KOPT-K1 (cell line): Measurements from ENCODE around the gene CERS1.
A peak's percentile ranks its signal among the peaks of the same experiment; 100 is the strongest.
"Not testable (repeated sequence)": the region's sequence is repeated elsewhere in the genome, so short reads cannot be mapped to it uniquely, and the experiment has no call there.

Experiments
- H3K27ac ChIP-seq: fragments of 200-600 bp; sonication (generic); 2 replicates; pipeline ENCODE4 v1.5.1; 2016; ENCODE audit warnings: antibody characterized with exemption, mild to moderate bottlenecking, low read depth, low read length; ENCODE audit not compliant: poor library complexity, severe bottlenecking
- H3K36me3 ChIP-seq: fragments of 200-600 bp; sonication (generic); 2 replicates; pipeline ENCODE4 v1.5.1; 2017; ENCODE audit warnings: antibody characterized with exemption, mild to moderate bottlenecking, low read length, moderate library complexity; ENCODE audit not compliant: insufficient read depth
- H3K9me3 ChIP-seq: fragments of 200-600 bp; sonication (generic); 2 replicates; pipeline ENCODE4 v1.5.1; 2017; ENCODE audit warnings: antibody characterized with exemption, low read length, mild to moderate bottlenecking; ENCODE audit not compliant: insufficient read depth, poor library complexity, severe bottlenecking

CERS1 gene

GRCh38 chr19:18924684-18925213 is 28.8 kb upstream of the CERS1 start:
- H3K27ac ChIP-seq = no peak overlapping the region
- peaks cover 71% of the 10 kb centered on the region for H3K36me3 ChIP-seq
- H3K9me3 ChIP-seq = no peaks in the 10 kb centered on the region

- Histone ChIP-seq H3K27ac (no peak overlapping the region), H3K36me3 (peaks cover 58% of the 10 kb centered on the region), H3K9me3 (no peaks in the 10 kb centered on the region)
Observed at GRCh38 chr19:18922228-18922985, 26.4 kb upstream of the CERS1 start.

GRCh38 chr19:18921593-18921992 is 25.6 kb upstream of the CERS1 start:
- Histone ChIP-seq H3K36me3 (peaks cover 55% of the 10 kb centered on the region), H3K9me3 (no peaks in the 10 kb centered on the region), H3K27ac (no peak overlapping the region)

- H3K36me3 ChIP-seq = peaks cover 49% of the 10 kb centered on the region
- H3K27ac ChIP-seq = peak overlapping the region; percentile 54
- H3K9me3 ChIP-seq = no peaks in the 10 kb centered on the region
Observed at GRCh38 chr19:18920400-18920799, 24.4 kb upstream of the CERS1 start.

GRCh38 chr19:18919900-18920214 is 23.9 kb upstream of the CERS1 start:
- no peaks in the 10 kb centered on the region for H3K9me3 ChIP-seq
- H3K36me3 ChIP-seq = peaks cover 49% of the 10 kb centered on the region
- peak overlapping the region; percentile 54 for H3K27ac ChIP-seq

- Histone ChIP-seq H3K27ac (peak within 1 kb of the TSS; percentile 81), H3K9me3 (no peaks in the 10 kb centered on the region), H3K36me3 (peaks cover 49% of the 10 kb centered on the region)
Observed at GRCh38 chr19:18919086-18919899, 23.3 kb upstream of the CERS1 start, which contains the start of the genes COPE and DDX49. Gene COPE, minus strand, starts transcription at chr19:18919387. Its CDS starts 39 bp downstream, at chr19:18919348. Gene DDX49, plus strand, starts transcription at chr19:18919715. Its CDS starts 27 bp downstream, at chr19:18919742.

- H3K36me3 ChIP-seq = peaks cover 49% of the 10 kb centered on the region
- H3K9me3 ChIP-seq, H3K27ac ChIP-seq: not testable (repeated sequence)
Observed at GRCh38 chr19:18917593-18917992, 21.6 kb upstream of the CERS1 start.

- H3K9me3 ChIP-seq = no peaks in the 10 kb centered on the region
- H3K36me3 ChIP-seq = peaks cover 55% of the 10 kb centered on the region
- no peak overlapping the region for H3K27ac ChIP-seq
Observed at GRCh38 chr19:18915639-18916038, 19.7 kb upstream of the CERS1 start.

GRCh38 chr19:18913466-18913865 is 17.5 kb upstream of the CERS1 start:
- Histone ChIP-seq H3K36me3 (peaks cover 75% of the 10 kb centered on the region), H3K9me3 (no peaks in the 10 kb centered on the region), H3K27ac (no peak overlapping the region)

- H3K9me3 ChIP-seq = no peaks in the 10 kb centered on the region
- H3K27ac ChIP-seq = no peak overlapping the region
- H3K36me3 ChIP-seq = peaks cover 78% of the 10 kb centered on the region
Observed at GRCh38 chr19:18912933-18913332, 17.0 kb upstream of the CERS1 start.

- Histone ChIP-seq H3K27ac (no peak overlapping the region), H3K36me3 (peaks cover 95% of the 10 kb centered on the region), H3K9me3 (no peaks in the 10 kb centered on the region)
Observed at GRCh38 chr19:18910801-18911436, 15.0 kb upstream of the CERS1 start.

GRCh38 chr19:18910010-18910409 is 14.1 kb upstream of the CERS1 start:
- H3K27ac ChIP-seq = no peak overlapping the region
- no peaks in the 10 kb centered on the region for H3K9me3 ChIP-seq
- H3K36me3 ChIP-seq = peaks cover 95% of the 10 kb centered on the region

- no peaks in the 10 kb centered on the region for H3K9me3 ChIP-seq
- H3K27ac ChIP-seq = no peak overlapping the region
- peaks cover 95% of the 10 kb centered on the region for H3K36me3 ChIP-seq
Observed at GRCh38 chr19:18908917-18909619, 13.1 kb upstream of the CERS1 start.

GRCh38 chr19:18906605-18907519 is 10.9 kb upstream of the CERS1 start:
- no peaks in the 10 kb centered on the region for H3K9me3 ChIP-seq
- H3K27ac ChIP-seq = no peak overlapping the region
- peaks cover 89% of the 10 kb centered on the region for H3K36me3 ChIP-seq
